GM21381 (cell line): ENCODE measurements around the gene NAV1.
"Not testable (repeated sequence)": the region's sequence is repeated elsewhere in the genome, so short reads cannot be mapped to it uniquely, and the experiment has no call there.

ENCODE experiments used
- ATAC-seq: cut with Tn5 transposase; IDR thresholded peaks from one replicate; pipeline ENCODE4 v1.9.1; 2021; ENCODE audit warnings: mild to moderate bottlenecking, moderate library complexity; ENCODE audit not compliant: unreplicated experiment

NAV1 gene

GRCh38 chr1:201504179-201504631 is 34.7 kb upstream of the NAV1 start:
- ATAC-seq = no peak

DNA sequence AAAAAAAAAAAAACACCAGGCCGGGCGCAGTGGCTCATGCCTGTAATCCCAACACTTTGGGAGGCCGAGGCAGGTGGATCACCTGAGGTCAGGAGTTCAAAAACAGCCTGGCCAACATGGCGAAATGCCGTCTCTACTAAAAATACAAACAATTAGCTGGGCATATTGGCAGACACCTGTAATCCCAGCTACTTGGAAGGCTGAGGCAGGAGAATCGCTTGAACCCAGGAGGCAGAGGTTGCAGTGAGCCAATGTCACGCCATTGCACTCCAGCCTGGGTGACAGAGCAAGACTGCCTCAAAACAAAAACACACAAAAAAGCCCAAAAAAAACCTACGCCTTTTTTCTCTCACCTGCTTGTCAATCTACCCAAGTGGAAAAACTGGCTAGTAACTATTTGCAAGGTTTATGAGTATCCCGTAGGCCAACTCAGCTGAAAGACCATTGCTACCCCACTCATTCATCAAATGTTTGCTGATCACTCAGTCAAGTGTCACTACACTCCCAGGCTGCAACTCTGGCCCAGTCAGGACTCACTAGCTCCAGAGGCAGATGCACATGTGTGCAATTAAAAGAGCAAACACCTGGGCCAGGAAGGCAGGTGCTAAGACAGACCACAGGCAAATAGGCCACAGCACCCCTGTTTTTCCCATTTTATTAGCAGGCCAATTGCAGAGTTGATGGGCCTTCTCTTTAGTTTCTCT is 34.0 kb upstream of the NAV1 start:
- ATAC-seq = no peak

DNA sequence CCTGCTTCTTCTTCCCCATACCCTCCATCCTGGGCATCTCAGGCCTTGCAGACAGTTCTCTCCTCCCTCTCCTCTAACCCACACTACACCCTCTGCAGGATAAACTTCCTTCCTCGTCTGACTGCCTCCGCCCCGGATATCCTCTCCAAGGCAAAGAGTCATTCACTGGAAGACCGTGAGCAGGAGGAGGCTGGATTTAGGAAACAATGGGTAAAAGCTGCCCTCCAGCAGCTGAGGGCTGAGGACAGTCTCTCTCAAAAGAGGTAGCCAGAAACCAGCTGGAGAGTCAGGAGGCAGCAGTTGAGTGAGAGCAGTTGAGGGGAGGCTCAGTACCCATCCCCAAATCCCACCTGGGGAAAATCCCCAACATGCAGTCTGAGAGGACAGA is 33.4 kb upstream of the NAV1 start:
- no peak for ATAC-seq

DNA sequence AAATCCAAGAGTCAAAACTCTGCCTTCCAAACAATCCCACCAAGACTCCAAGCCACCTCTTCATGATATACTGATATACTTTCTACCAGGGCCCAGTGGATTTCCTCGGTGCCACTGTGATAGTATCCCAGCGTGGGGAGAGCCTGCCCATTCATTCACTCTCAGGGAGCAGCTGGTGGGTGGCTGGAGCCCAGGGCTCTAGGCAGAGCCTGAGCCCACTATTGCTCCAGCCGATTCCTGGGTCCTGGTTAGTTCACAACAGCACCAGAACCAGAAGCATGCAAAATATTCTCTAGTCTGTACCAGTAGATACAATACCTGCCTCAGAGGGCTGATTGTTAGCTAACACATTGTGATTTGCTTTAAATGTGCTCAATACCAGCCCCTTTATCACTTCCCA is 32.8 kb upstream of the NAV1 start:
- ATAC-seq = no peak

DNA sequence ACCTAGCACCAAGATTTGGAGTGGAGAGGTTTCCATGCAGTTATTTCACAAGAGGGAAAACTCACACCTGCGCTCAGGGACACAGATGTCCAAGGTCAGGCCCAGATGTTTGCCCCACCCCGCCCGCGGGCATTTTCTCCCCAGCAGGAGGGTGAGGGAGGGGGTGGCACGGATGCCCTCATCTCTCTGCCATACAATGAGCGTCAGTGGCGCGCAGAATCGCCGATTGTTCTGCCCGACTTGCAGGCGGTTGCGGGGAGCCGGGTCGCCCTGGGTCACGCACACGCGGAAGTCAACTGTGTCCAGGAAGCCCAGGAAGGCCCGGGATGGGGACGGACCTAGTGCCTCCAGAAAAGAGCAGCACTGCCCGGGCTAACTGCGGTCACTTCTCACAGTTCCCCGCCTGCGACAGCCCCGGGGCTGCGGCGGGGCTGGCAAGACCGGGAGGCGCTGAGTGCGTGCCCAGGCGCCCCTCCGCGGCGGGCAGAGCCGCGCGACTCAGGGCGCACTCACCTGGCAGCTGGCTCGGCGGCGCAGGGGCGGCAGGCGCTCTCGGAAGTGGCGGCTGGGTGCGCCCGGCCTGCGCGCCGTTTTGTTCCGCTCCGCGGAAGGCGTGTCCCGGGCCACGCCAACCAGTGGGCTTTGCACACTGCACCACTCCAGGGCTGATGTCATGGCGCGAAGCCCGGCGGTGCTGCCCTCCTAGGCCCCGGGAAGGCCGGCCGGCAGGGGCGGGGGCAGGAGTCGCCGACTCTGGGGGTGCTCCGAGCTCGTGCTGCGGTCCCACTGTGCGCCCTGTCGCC is 32.2 kb upstream of the NAV1 start, which contains the start of gene CSRP1:
Gene CSRP1 (minus strand): TSS at position 567 of the 803 bp plus-strand sequence. CDS start 10,820 bp downstream, outside the sequence.
- ATAC-seq = peak; percentile 91

GRCh38 chr1:201507360-201507675 is 31.6 kb upstream of the NAV1 start:
- peak; percentile 9 for ATAC-seq

- ATAC-seq = no peak
Observed at GRCh38 chr1:201508809-201509208, 30.1 kb upstream of the NAV1 start.

GRCh38 chr1:201509601-201510374 is 29.1 kb upstream of the NAV1 start:
- ATAC-seq = no peak

DNA sequence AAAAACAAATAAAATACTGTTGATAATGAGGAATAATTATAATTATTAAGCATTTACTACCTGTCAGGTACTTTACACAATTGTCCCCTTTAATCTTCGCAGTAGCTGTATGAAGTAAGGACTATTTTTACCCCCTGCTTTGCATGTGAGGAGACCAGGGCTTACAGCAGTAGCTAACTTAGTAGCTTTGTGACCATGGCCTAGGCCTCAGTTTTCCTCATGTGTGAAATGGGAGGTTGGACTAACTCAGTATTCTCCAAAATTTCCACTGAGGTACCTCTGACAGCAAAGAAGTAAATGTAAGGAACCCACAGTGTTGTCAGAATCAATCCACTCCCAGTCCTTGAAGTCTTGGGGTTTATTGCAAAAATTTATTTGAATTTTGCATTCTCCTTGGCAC is 28.2 kb upstream of the NAV1 start:
- ATAC-seq = no peak

DNA sequence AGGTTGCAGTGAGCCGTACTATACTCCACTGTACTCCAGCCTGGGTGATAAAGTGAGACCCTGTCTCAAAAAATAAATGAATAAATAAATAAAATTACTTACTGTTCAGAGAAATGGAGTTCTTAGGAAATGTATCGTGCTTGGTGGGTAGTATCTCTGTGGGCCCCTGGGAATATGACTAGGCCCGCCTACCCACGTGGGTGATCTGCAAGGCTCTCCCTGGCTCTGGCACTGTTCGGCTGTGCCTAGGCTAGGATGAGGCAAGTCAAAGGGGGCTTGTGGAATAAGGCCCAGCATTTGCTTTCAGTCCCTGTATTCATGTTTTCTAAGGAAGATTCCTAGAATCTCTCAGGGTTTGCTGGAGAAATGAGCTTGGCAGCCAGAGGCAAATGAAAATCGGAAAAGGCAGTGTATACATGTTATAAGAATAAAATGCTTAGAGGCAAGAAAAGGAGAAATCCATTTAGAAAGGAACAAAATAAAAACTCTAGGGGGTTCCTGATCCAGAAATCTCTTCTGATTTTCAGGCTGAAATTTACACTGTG is 27.5 kb upstream of the NAV1 start:
- ATAC-seq = no peak

DNA sequence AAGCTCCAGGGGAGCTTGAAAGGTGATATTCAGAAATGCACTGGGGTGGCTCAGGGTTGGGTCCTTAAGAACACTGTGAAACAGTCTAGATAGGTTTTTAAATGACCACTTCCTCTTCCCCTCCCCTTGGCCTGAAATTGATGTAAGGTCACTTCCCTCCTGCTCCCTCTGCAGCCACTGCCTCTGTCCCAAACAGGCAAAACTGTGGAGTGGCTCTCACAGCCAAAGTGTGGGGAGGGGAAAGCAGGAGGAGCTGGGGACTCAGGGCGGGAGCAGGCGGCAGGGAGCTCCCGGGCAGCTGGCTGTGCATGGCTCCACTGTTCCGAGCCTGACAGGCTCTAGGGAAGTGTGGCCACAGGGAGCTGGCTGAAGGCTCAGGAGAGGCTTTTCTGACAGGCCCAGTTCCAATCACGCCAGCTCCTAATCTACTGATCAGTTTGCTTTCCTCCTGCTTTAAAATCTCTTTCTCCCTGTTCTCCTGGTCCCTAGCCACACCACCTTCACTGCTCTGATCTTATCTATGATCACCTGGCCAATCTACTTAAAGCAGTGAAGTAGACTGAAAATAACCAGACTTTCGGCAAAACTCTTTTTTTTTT is 26.9 kb upstream of the NAV1 start:
- peak; percentile 28 for ATAC-seq

DNA sequence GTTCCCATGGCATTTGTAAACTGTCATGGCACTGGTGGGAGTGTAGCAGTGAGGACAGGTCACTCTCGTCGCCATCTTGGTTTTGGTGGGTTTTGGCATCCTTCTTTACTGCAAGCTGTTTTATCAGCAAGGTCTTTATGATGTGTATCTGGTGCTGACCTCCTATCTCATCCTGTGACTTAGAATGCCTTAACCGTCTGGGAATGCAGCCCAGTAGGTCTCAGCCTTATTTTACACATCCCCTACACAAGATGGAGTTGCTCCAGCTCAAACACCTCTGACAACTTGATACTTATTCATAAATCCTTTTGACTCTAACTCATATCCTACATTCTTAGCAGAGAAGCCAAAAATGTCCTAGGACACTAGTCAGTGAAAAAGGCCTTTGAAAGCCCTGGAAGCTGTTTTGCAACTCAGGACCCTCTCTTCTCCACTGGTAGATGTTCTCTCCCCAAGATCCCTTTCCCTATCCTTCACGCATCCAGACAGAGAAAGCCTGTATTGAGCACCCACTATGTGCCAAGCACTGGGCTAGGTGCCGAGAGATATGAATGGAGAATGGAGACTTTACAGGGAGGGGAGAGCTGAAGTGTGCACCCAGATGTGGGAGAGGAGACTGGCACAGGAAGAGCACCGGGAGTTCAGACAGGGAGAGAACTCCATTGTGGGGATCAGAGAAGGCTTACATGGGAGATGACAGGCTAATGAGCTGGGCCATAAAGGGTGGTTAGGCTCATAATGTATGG is 25.3 kb upstream of the NAV1 start:
- ATAC-seq = no peak

- ATAC-seq = no peak
Observed at GRCh38 chr1:201514466-201514865, 24.5 kb upstream of the NAV1 start.

- ATAC-seq = no peak
Observed at GRCh38 chr1:201515062-201515750, 23.7 kb upstream of the NAV1 start.

DNA sequence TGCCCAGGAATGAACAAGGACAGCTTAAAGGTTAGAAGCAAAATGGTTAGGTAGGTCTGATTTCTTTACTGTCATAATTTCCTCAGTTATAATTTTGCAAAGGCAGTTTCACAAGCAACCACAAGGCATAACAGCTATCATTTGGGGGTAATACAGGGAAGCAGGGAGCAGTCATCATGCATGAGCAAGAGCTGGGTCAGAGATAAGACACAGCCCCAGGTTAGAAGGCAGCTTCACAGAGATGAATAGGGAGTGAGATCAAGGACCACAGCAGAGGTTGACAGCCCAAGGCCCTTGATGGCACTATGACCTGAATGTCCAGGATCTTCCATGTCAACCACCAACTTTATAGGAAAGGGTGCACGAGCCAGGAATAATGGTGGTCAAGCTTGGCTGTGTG is 23.0 kb upstream of the NAV1 start:
- no peak for ATAC-seq

GRCh38 chr1:201516511-201517127 is 22.3 kb upstream of the NAV1 start:
- ATAC-seq = no peak

DNA sequence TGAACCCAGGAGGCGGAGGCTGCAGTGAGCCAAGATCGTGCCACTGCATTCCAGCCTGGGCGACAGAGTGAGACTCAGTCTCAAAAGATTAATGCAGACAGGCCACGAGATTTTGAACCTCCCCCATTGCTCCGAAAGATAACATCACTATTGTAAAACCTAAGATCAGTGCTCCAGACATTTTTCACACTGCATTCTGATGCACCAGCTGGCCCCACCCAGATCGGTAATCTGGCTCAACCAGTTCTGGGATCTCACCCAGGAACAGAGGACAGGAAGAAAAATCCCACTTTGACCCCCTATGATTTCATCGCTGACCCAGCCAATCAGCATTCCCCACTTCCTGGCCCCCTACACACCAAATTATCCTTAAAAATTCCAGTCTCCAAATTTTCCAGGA is 21.3 kb upstream of the NAV1 start:
- no peak for ATAC-seq

DNA sequence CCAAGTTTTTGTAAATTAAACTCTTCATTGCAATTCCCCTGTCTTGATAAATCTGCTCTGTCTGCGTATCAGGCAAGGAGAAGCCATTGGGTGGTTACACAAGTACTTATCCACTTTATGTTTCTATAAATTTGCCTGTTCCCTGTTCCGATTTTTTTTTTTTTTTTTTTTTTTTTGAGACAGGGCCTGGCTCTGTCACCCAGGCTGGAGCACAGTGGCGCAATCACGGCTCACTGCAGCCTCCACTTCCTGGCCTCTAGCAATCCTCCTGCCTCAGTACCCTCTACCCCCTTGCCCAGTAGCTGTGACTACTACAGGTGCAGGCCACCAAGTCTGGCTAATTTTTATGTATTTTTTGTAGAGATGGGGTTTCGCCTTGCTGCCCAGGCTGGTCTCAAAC is 20.9 kb upstream of the NAV1 start:
- ATAC-seq = no peak

DNA sequence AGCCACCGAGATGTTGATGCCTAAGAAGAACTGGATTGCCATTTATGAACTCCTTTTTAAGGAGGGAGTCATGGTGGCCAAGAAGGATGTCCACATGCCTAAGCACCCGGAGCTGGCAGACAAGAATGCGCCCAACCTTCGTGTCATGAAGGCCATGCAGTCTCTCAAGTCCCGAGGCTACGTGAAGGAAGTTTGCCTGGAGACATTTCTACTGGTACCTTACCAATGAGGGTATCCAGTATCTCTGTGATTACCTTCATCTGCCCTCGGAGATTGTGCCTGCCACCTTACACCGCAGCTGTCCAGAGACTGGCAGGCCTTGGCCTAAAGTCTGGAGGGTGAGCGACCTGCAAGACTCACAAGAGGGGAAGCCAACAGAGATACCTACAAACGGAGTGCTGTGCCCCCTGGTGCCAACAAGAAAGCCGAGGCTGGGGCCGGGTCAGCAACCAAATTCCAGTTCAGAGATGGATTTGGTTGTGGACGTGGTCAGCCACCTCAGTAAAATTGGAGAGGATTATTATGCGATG is 18.8 kb upstream of the NAV1 start:
- not testable (repeated sequence) for ATAC-seq
